Fibroblast of lung (primary cell): Measurements from ENCODE around the gene KCNJ11. TPM values are rescaled to one million over a fixed set of nuclear protein-coding genes. Genes with fewer than 3 reads are reported as not detected.
"Not testable (repeated sequence)": the region's sequence is repeated elsewhere in the genome, so short reads cannot be mapped to it uniquely, and the experiment has no call there.

Experiments used
- DNase-seq, 2 donors: peaks; one replicate each; pipeline versions ENCODE4 v3.0.0 to v3.0.0-alpha.2; 2010; ENCODE audit warnings: low read depth in 2 of 2
- H2AFZ ChIP-seq: 2 replicates; pipeline ENCODE4 v1.5.1; 2012; ENCODE audit warnings: low read length, control low read depth, inconsistent platforms
- H3K27ac ChIP-seq: 2 replicates; pipeline ENCODE4 v1.5.1; 2011; ENCODE audit warnings: low read length, control low read depth; ENCODE audit not compliant: insufficient read depth
- H3K27me3 ChIP-seq: 2 replicates; pipeline ENCODE4 v1.5.1; 2011; ENCODE audit warnings: mild to moderate bottlenecking, low read length; ENCODE audit not compliant: control insufficient read depth, insufficient read depth
- H3K36me3 ChIP-seq: 2 replicates; pipeline ENCODE4 v1.5.1; 2011; ENCODE audit warnings: low read length; ENCODE audit not compliant: control insufficient read depth, insufficient read depth
- H3K4me1 ChIP-seq: 2 replicates; pipeline ENCODE4 v1.5.1; 2011; ENCODE audit warnings: low read length; ENCODE audit not compliant: control insufficient read depth, insufficient read depth; ENCODE audit errors: extremely low read depth
- H3K4me2 ChIP-seq: 2 replicates; pipeline ENCODE4 v1.5.1; 2011; ENCODE audit warnings: low read length, control low read depth; ENCODE audit not compliant: insufficient read depth; ENCODE audit errors: extremely low read depth
- H3K4me3 ChIP-seq, 4 experiments: fragments of 200-600 bp in 1 of 4; sonication (generic) in 1 of 4; replicated peaks in 1 of 4; 2 replicates each; pipeline ENCODE4 v1.5.1; 2011 to 2016; ENCODE audit warnings: low read length in 4 of 4, low read depth in 3 of 4, mild to moderate bottlenecking in 3 of 4, control low read depth in 2 of 4, inconsistent platforms in 1 of 4, mixed read lengths in 1 of 4; ENCODE audit not compliant: insufficient read depth in 1 of 4; ENCODE audit errors: control extremely low read depth in 1 of 4
- H3K79me2 ChIP-seq: 2 replicates; pipeline ENCODE4 v1.5.1; 2012; ENCODE audit warnings: mild to moderate bottlenecking, low read length, inconsistent platforms; ENCODE audit not compliant: control insufficient read depth, insufficient read depth
- H3K9ac ChIP-seq: 2 replicates; pipeline ENCODE4 v1.5.1; 2011; ENCODE audit warnings: mild to moderate bottlenecking, low read length, control low read depth; ENCODE audit not compliant: insufficient read depth
- H3K9me3 ChIP-seq: 2 replicates; pipeline ENCODE4 v1.5.1; 2012; ENCODE audit warnings: low read depth, low read length; ENCODE audit not compliant: control insufficient read depth, insufficient read depth
- H4K20me1 ChIP-seq: 2 replicates; pipeline ENCODE4 v1.5.1; 2011; ENCODE audit warnings: low read length; ENCODE audit not compliant: control insufficient read depth, insufficient read depth; ENCODE audit errors: extremely low read depth
- EZH2 ChIP-seq: IDR thresholded peaks from 2 replicates; pipeline ENCODE4 v1.5.1; 2012; ENCODE audit warnings: low read length, control low read depth, mild to moderate bottlenecking; ENCODE audit errors: missing control alignments
- polyA plus RNA-seq, 2 donors: library from polyadenylated mRNA; depleted of rRNA in 1 of 2; stranded (reverse) in 1 of 2; unstranded in 1 of 2; fragments of >200 nt; gene quantifications; 2 replicates each; pipeline ENCODE4 v1.2.1, GENCODE V29; 2011 to 2012; ENCODE audit warnings: missing spikeins in 1 of 2
- total RNA-seq: library from RNA; depleted of rRNA; stranded (reverse); fragments of >200 nt; gene quantifications from 2 replicates; pipeline ENCODE4 v1.2.1, GENCODE V29; 2014
- TF ChIP-seq, protein P1 (sequence below), 2 donors: IDR thresholded peaks in 1 of 2; conservative IDR thresholded peaks in 1 of 2; 1 replicate in 1 of 2; 2 replicates in 1 of 2; pipeline ENCODE4 v1.5.1; 2011 to 2012; ENCODE audit warnings: low read length in 2 of 2, control low read depth in 1 of 2, inconsistent platforms in 1 of 2, low read depth in 1 of 2, mild to moderate bottlenecking in 1 of 2

The KCNJ11 gene
- total and polyA plus RNA-seq, 2 donors (not counting 1 experiment from before 2014, with no cell fraction given) = not detected

- no peaks in the 10 kb centered on the region for H3K27me3 ChIP-seq
- H3K9me3 ChIP-seq = no peaks in the 10 kb centered on the region
- H3K4me2 ChIP-seq = no peak overlapping the region
- no peak for DNase-seq
- H2AFZ ChIP-seq = no peak overlapping the region
- H3K36me3 ChIP-seq = no peaks in the 10 kb centered on the region
- H4K20me1 ChIP-seq = no peaks in the 10 kb centered on the region
- H3K79me2 ChIP-seq = no peaks in the 10 kb centered on the region
- TF ChIP-seq, protein P1, sequence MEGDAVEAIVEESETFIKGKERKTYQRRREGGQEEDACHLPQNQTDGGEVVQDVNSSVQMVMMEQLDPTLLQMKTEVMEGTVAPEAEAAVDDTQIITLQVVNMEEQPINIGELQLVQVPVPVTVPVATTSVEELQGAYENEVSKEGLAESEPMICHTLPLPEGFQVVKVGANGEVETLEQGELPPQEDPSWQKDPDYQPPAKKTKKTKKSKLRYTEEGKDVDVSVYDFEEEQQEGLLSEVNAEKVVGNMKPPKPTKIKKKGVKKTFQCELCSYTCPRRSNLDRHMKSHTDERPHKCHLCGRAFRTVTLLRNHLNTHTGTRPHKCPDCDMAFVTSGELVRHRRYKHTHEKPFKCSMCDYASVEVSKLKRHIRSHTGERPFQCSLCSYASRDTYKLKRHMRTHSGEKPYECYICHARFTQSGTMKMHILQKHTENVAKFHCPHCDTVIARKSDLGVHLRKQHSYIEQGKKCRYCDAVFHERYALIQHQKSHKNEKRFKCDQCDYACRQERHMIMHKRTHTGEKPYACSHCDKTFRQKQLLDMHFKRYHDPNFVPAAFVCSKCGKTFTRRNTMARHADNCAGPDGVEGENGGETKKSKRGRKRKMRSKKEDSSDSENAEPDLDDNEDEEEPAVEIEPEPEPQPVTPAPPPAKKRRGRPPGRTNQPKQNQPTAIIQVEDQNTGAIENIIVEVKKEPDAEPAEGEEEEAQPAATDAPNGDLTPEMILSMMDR (conservative IDR thresholded peaks at IDR 0.05 in 1 of 2, IDR thresholded peaks at IDR 0.05 in 1 of 2; ENCODE audit: low read depth in 1 of 2, low read length in 2 of 2) = no peak
- TF ChIP-seq EZH2 = no peak
- no peaks in the 10 kb centered on the region for H3K4me1 ChIP-seq
- H3K4me3 ChIP-seq = no peak overlapping the region
- no peak overlapping the region for H3K9ac ChIP-seq
- no peak overlapping the region for H3K27ac ChIP-seq
Observed at GRCh38 chr11:17428925-17429324, 40.5 kb upstream of the KCNJ11 start.

- H3K36me3 ChIP-seq = no peaks in the 10 kb centered on the region
- no peaks in the 10 kb centered on the region for H3K79me2 ChIP-seq
- no peak overlapping the region for H3K27ac ChIP-seq
- H3K4me1 ChIP-seq = no peaks in the 10 kb centered on the region
- H3K9me3 ChIP-seq = no peaks in the 10 kb centered on the region
- no peak overlapping the region for H3K4me3 ChIP-seq
- no peak for TF ChIP-seq EZH2
- TF ChIP-seq, protein P1 (conservative IDR thresholded peaks at IDR 0.05 in 1 of 2, IDR thresholded peaks at IDR 0.05 in 1 of 2; ENCODE audit: low read depth in 1 of 2, low read length in 2 of 2) = no peak
- no peak overlapping the region for H3K9ac ChIP-seq
- DNase-seq = no peak
- H4K20me1 ChIP-seq = no peaks in the 10 kb centered on the region
- H3K27me3 ChIP-seq = no peaks in the 10 kb centered on the region
- H3K4me2 ChIP-seq = no peak overlapping the region
- no peak overlapping the region for H2AFZ ChIP-seq
Observed at GRCh38 chr11:17428261-17428660, 39.8 kb upstream of the KCNJ11 start.

DNA sequence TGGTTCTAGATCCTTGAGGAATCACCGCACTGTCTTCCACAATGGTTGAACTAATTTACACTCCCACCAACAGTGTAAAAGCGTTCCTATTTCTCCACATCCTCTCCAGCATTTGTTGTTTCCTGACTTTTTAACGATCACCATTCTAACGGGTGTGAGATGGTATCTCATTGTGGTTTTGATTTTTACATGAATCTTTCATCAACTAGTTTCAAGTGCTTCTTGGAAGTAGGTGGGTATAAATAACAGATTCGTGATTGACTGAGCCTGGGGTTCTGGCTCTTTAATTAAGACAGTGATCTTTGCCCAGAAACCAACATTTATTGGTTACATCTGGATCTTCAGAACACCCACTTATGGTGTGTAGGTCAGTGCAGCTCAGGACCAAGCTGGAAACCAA, 37.8 kb upstream of the KCNJ11 start:
- H3K27ac ChIP-seq, H3K4me1 ChIP-seq, H4K20me1 ChIP-seq, H3K4me2 ChIP-seq, DNase-seq, H3K27me3 ChIP-seq, H3K4me3 ChIP-seq, H3K9ac ChIP-seq, H3K36me3 ChIP-seq, H3K79me2 ChIP-seq, H3K9me3 ChIP-seq, H2AFZ ChIP-seq: not testable (repeated sequence)
